SK-N-MC (cell line): ENCODE data around the gene ITGB4.
"Not testable (repeated sequence)": the region's sequence is repeated elsewhere in the genome, so short reads cannot be mapped to it uniquely, and the experiment has no call there.

Source experiments
- DNase-seq: peaks from one replicate; pipeline ENCODE4 v3.0.0-alpha.2; 2011; ENCODE audit warnings: low read depth, low spot score
- H3K27ac ChIP-seq: fragments of 200-600 bp; sonication (generic); 2 replicates; pipeline ENCODE4 v1.5.1; 2016; ENCODE audit warnings: mixed run types
- H3K36me3 ChIP-seq: fragments of 200-600 bp; sonication (generic); 2 replicates; pipeline ENCODE4 v1.6.1; 2017; ENCODE audit warnings: antibody characterized with exemption, low read length, mixed read lengths; ENCODE audit not compliant: insufficient read depth
- H3K4me3 ChIP-seq: fragments of 200-600 bp; sonication (generic); 2 replicates; pipeline ENCODE4 v1.5.1; 2016
- H3K9ac ChIP-seq: fragments of 200-600 bp; sonication (generic); 2 replicates; pipeline ENCODE4 v1.8.0; 2017; ENCODE audit warnings: mixed run types, mixed read lengths; ENCODE audit not compliant: insufficient read length
- H3K9me3 ChIP-seq: fragments of 200-600 bp; sonication (generic); 2 replicates; pipeline ENCODE4 v1.6.1; 2017; ENCODE audit warnings: low read depth, mild to moderate bottlenecking, antibody characterized with exemption, low read length, moderate library complexity, mixed read lengths
- EZH2 ChIP-seq: fragments of 200-600 bp; sonication (generic); IDR thresholded peaks from one replicate; pipeline ENCODE4 v1.6.1; 2017; ENCODE audit warnings: antibody characterized with exemption
- FOXP2 ChIP-seq: optimal IDR thresholded peaks from 2 replicates; pipeline ENCODE3; 2011; ENCODE audit warnings: mild to moderate bottlenecking, moderate library complexity; ENCODE audit not compliant: insufficient read depth; ENCODE audit errors: extremely low read length, control extremely low read depth
- POLR2AphosphoS5 ChIP-seq: IDR thresholded peaks from 2 replicates; pipeline ENCODE4 v1.6.1; 2012; ENCODE audit warnings: mild to moderate bottlenecking, low read depth, low read length, borderline replicate concordance

Gene ITGB4

GRCh38 chr17:75756451-75757085 is 35.3 kb downstream of the ITGB4 start:
- H3K27ac ChIP-seq: no peak overlapping the region
- DNase-seq: no peak
- H3K36me3 ChIP-seq: no peaks in the 10 kb centered on the region
- no peaks in the 10 kb centered on the region for H3K9me3 ChIP-seq
- H3K9ac ChIP-seq: no peak overlapping the region
- no peak overlapping the region for H3K4me3 ChIP-seq
- TF ChIP-seq FOXP2 (no peak), EZH2 (no peak), POLR2AphosphoS5 (no peak)

- Histone ChIP-seq H3K9me3 (no peaks in the 10 kb centered on the region), H3K36me3 (no peaks in the 10 kb centered on the region), H3K4me3 (no peak overlapping the region), H3K27ac (no peak overlapping the region), H3K9ac (no peak overlapping the region)
- TF ChIP-seq POLR2AphosphoS5: no peak
- no peak for TF ChIP-seq FOXP2
- no peak for TF ChIP-seq EZH2
- no peak for DNase-seq
Observed at GRCh38 chr17:75757086-75757681, 35.9 kb downstream of the ITGB4 start.

GRCh38 chr17:75758131-75758905 is 37.1 kb downstream of the ITGB4 start:
- H3K9ac ChIP-seq: no peak overlapping the region
- DNase-seq: no peak
- TF ChIP-seq EZH2: no peak
- TF ChIP-seq POLR2AphosphoS5: no peak
- no peak for TF ChIP-seq FOXP2
- no peaks in the 10 kb centered on the region for H3K36me3 ChIP-seq
- H3K27ac ChIP-seq: no peak overlapping the region
- H3K9me3 ChIP-seq: no peaks in the 10 kb centered on the region
- no peak overlapping the region for H3K4me3 ChIP-seq

- TF ChIP-seq EZH2 (no peak), FOXP2 (no peak), POLR2AphosphoS5 (no peak)
- H3K36me3 ChIP-seq: no peaks in the 10 kb centered on the region
- no peak for DNase-seq
- no peaks in the 10 kb centered on the region for H3K9me3 ChIP-seq
- no peak overlapping the region for H3K9ac ChIP-seq
- H3K27ac ChIP-seq: no peak overlapping the region
- no peak overlapping the region for H3K4me3 ChIP-seq
Observed at GRCh38 chr17:75759457-75759856, 38.2 kb downstream of the ITGB4 start.

- H3K9me3 ChIP-seq, H3K9ac ChIP-seq, H3K27ac ChIP-seq, H3K4me3 ChIP-seq, H3K36me3 ChIP-seq, DNase-seq: not testable (repeated sequence)
Observed at GRCh38 chr17:75759978-75760640, 38.9 kb downstream of the ITGB4 start.

- no peaks in the 10 kb centered on the region for H3K36me3 ChIP-seq
- H3K4me3 ChIP-seq: no peak overlapping the region
- no peak overlapping the region for H3K27ac ChIP-seq
- DNase-seq: no peak
- no peaks in the 10 kb centered on the region for H3K9me3 ChIP-seq
- H3K9ac ChIP-seq: no peak overlapping the region
- TF ChIP-seq EZH2: no peak
- no peak for TF ChIP-seq POLR2AphosphoS5
- no peak for TF ChIP-seq FOXP2
Observed at GRCh38 chr17:75762513-75763268, 41.4 kb downstream of the ITGB4 start.

GRCh38 chr17:75763269-75763607 is 42.0 kb downstream of the ITGB4 start:
- Histone ChIP-seq H3K36me3 (no peaks in the 10 kb centered on the region), H3K4me3 (no peak overlapping the region), H3K27ac (no peak overlapping the region), H3K9ac (no peak overlapping the region), H3K9me3 (no peaks in the 10 kb centered on the region)
- TF ChIP-seq FOXP2 (no peak), EZH2 (no peak), POLR2AphosphoS5 (no peak)
- no peak for DNase-seq

GRCh38 chr17:75763613-75764416 is 42.6 kb downstream of the ITGB4 start:
- Histone ChIP-seq H3K9ac (peak overlapping the region; percentile 81), H3K4me3 (peak overlapping the region; percentile 76), H3K36me3 (no peaks in the 10 kb centered on the region), H3K9me3 (no peaks in the 10 kb centered on the region), H3K27ac (no peak overlapping the region)
- no peak for DNase-seq
- TF ChIP-seq FOXP2 (no peak), POLR2AphosphoS5 (no peak), EZH2 (no peak)
